ENCODE results near the gene TIGD6. TPM values are rescaled to one million over a fixed set of nuclear protein-coding genes. Genes with fewer than 3 reads are reported as not detected.

TIGD6 gene
- total RNA-seq, 3 donors from 2014 or later: 5.6 to 11.0 (median 5.6) TPM

DNA sequence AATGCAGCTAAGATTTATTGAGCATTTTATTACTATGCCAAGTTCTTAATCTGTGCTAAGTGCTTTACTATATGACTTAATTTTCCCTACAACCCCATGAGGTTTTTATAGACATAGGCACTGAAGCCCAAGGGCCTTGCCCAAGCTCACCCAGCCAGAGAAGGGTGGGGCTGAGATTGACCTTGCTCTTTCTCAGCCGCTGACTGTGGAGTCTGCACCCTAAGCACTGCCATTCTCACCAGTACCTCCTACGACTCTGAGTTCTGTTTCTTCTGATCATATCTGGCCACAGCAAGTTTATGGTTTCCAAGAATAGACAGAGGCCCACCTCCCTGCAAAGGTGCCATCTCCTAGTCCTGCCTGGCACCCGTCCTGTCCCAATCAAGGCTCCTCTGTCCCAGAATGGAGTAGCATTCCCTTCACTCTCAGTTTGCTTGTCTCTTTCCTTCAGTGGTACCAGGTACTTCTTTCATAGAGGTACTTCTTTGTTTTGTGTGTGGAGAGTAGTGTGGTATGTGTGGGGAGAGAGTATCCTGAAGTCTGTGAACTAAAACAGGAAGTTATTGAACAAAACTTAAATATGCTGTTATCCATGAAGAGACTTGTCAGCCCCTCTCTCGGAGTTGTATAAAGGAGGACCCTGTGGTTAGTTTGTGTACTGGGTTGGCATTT lies 43.3 kb upstream of the TIGD6 start:
- H3K36me3 ChIP-seq: peaks cover 18% of the 10 kb centered on the region
- no peak overlapping the region for H3K27ac ChIP-seq
- no peak for DNase-seq (ENCODE audit: low spot score in 2 of 2)

DNA sequence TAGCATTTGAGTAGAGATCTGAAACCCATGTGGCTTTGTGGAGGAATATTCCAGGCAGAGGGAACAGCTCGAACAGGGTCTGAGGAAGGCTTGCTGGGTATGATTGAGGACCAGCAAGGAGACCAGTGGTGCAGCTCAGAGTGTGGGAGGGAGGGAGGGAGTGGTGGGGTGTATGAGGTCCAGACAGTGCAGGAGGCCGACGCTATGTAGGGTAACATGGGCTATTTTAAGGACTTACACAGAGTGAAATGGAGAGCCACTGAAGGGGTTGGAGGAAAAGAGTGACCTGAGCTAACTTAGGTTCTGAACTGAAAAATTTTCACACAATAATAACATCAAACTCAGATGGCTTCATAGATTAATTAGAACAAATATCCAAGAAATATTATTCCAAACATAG lies 42.0 kb upstream of the TIGD6 start:
- TF ChIP-seq, protein P1, sequence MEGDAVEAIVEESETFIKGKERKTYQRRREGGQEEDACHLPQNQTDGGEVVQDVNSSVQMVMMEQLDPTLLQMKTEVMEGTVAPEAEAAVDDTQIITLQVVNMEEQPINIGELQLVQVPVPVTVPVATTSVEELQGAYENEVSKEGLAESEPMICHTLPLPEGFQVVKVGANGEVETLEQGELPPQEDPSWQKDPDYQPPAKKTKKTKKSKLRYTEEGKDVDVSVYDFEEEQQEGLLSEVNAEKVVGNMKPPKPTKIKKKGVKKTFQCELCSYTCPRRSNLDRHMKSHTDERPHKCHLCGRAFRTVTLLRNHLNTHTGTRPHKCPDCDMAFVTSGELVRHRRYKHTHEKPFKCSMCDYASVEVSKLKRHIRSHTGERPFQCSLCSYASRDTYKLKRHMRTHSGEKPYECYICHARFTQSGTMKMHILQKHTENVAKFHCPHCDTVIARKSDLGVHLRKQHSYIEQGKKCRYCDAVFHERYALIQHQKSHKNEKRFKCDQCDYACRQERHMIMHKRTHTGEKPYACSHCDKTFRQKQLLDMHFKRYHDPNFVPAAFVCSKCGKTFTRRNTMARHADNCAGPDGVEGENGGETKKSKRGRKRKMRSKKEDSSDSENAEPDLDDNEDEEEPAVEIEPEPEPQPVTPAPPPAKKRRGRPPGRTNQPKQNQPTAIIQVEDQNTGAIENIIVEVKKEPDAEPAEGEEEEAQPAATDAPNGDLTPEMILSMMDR (IDR thresholded peaks at IDR 0.05): no peak
- no peak for TF ChIP-seq POLR2A (IDR thresholded peaks at IDR 0.05)
- no peak for TF ChIP-seq POLR2AphosphoS5 (IDR thresholded peaks at IDR 0.05)
- peaks cover 5% of the 10 kb centered on the region for H3K36me3 ChIP-seq
- no peaks in the 10 kb centered on the region for H3K27me3 ChIP-seq
- intact Hi-C loops (cut with DNase I; ENCODE audit: low total_unique reads): no loop called here
- H3K27ac ChIP-seq: no peak overlapping the region
- no peaks in the 10 kb centered on the region for H3K4me1 ChIP-seq
- H3K4me3 ChIP-seq: no peak overlapping the region
- no peak for DNase-seq (ENCODE audit: low spot score in 2 of 2)
- H3K9me3 ChIP-seq: no peaks in the 10 kb centered on the region

More for the DNA sequence above, 43.3 kb upstream of the TIGD6 start:
- Histone ChIP-seq H3K4me3 (no peak overlapping the region), H3K4me1 (no peaks in the 10 kb centered on the region), H3K9me3 (no peaks in the 10 kb centered on the region), H3K27me3 (no peaks in the 10 kb centered on the region)
- TF ChIP-seq POLR2A (IDR thresholded peaks at IDR 0.05) (no peak), POLR2AphosphoS5 (IDR thresholded peaks at IDR 0.05) (no peak)
- intact Hi-C loops (cut with DNase I; ENCODE audit: low total_unique reads): no loop called here

DNA sequence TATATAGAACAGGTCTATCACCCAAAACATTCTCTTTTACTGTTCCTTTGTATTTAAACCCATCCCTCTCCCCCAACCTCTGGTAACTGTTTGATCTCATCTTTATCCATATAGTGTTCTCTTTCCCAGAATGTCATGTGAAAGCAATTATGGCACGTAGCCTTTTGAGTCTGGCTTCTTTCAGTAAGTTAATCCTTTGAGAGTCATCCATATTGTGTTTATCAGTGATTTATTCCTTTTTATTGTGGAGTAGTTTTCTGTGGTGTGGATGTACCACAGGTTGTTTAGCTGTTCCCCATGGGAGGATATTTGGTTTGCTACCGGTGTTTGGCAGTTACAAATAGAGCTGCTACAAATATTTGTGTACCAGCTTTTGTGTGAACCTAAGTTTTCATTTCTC lies 38.1 kb upstream of the TIGD6 start:
- no peak for TF ChIP-seq POLR2A (IDR thresholded peaks at IDR 0.05)
- no peak for TF ChIP-seq POLR2AphosphoS5 (IDR thresholded peaks at IDR 0.05)
- TF ChIP-seq, protein P1 (IDR thresholded peaks at IDR 0.05): no peak
- no peak overlapping the region for H3K27ac ChIP-seq
- H3K9me3 ChIP-seq: no peaks in the 10 kb centered on the region
- no peak overlapping the region for H3K4me3 ChIP-seq
- intact Hi-C loops (cut with DNase I; ENCODE audit: low total_unique reads): no loop called here
- no peaks in the 10 kb centered on the region for H3K4me1 ChIP-seq
- DNase-seq (ENCODE audit: low spot score in 2 of 2): no peak
- peaks cover 5% of the 10 kb centered on the region for H3K36me3 ChIP-seq
- H3K27me3 ChIP-seq: no peaks in the 10 kb centered on the region

DNA sequence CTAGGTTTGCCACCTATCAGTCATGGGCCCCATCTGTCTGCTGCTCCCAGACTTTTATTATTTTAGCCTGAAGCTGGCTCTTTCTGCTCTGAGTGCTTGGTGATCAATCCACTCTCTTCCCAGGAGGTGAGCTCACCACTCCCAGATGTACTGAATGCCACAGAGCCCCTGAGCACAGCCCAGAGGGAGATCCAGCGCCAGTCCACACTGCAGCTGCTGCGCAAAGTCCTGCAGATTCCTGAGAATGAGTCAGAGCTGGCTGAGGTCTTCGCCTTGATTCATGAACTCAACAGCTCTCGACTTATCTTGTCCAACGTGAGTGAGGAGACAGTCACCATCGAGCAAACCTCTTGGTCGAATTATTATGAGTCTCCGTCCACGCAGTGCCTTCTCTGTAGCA lies 36.1 kb upstream of the TIGD6 start:
- H3K27me3 ChIP-seq: no peaks in the 10 kb centered on the region
- peak overlapping the region in 1 of 2 donors; percentile 31 for H3K27ac ChIP-seq
- H3K4me3 ChIP-seq: no peak overlapping the region
- no peak for TF ChIP-seq POLR2A (IDR thresholded peaks at IDR 0.05)
- TF ChIP-seq, protein P1 (IDR thresholded peaks at IDR 0.05): no peak
- no peak for TF ChIP-seq POLR2AphosphoS5 (IDR thresholded peaks at IDR 0.05)
- intact Hi-C loops (cut with DNase I; ENCODE audit: low total_unique reads): no loop called here
- H3K9me3 ChIP-seq: no peaks in the 10 kb centered on the region
- H3K36me3 ChIP-seq: peaks cover 16% of the 10 kb centered on the region
- DNase-seq (ENCODE audit: low spot score in 2 of 2): no peak
- no peaks in the 10 kb centered on the region for H3K4me1 ChIP-seq

DNA sequence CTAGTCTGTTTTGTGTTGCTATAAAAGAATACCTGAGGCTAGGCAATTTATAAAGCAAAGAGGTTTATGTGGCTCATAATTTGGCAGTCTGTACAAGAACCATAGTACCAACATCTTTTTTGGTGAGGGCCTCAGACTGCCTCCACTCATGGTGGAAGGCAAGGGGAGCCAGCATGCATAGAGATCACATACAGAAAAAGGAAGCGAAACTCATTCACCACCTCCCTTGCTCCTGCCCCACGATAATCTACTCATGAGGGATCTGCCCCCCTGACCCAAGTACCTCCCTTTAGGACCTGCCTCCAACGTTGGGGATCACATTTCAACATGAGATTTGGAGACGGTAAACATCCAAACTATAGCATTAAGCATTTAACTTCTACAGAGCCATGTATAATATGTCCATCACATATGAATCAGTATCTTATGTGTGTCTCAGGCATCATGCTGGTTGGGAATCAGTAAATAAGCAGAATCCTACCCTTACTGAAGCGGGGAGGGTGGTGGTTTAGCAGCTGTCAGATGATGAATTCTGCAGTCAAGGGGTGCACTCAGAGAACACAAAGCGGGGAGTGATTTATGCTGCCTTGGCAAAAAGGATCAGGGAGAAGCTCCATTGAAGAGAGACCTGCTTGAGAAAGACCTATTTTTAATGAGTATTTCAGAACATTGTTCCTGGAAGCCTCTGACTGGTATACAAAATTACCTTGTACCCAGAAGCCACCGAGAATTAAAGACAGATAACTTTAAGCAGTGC lies 34.9 kb upstream of the TIGD6 start:
- H3K36me3 ChIP-seq: peaks cover 16% of the 10 kb centered on the region
- H3K4me3 ChIP-seq: no peak overlapping the region
- DNase-seq (ENCODE audit: low spot score in 2 of 2): no peak
- peak overlapping the region in 1 of 2 donors; percentile 2 for H3K27ac ChIP-seq
- H3K4me1 ChIP-seq: no peaks in the 10 kb centered on the region
- TF ChIP-seq POLR2A (IDR thresholded peaks at IDR 0.05): no peak
- TF ChIP-seq, protein P1 (IDR thresholded peaks at IDR 0.05): no peak
- TF ChIP-seq POLR2AphosphoS5 (IDR thresholded peaks at IDR 0.05): no peak
- H3K9me3 ChIP-seq: no peaks in the 10 kb centered on the region
- intact Hi-C loops (cut with DNase I; ENCODE audit: low total_unique reads): no loop called here
- no peaks in the 10 kb centered on the region for H3K27me3 ChIP-seq

All from breast epithelium (tissue), 4 donors.